ENCODE results near the gene ITGB3.
"Not testable (repeated sequence)": the region's sequence is repeated elsewhere in the genome, so short reads cannot be mapped to it uniquely, and the experiment has no call there.

Gene ITGB3

GRCh38 chr17:47252209-47252608 is 1.4 kb upstream of the ITGB3 start:
- DNase-seq (ENCODE audit: insufficient read length) = no peak
- FAIRE-seq = no peak
- no peak for TF ChIP-seq TAF1 (IDR thresholded peaks at IDR 0.05; ENCODE audit: borderline replicate concordance, low read depth, low read length)
- no peak for TF ChIP-seq POLR2A (IDR thresholded peaks at IDR 0.05; ENCODE audit: low read depth, low read length)
- no peak for TF ChIP-seq POLR2AphosphoS5 (IDR thresholded peaks at IDR 0.05; ENCODE audit: low read depth, low read length)

- no peak for DNase-seq (ENCODE audit: insufficient read length)
- no peak for TF ChIP-seq POLR2AphosphoS5 (IDR thresholded peaks at IDR 0.05; ENCODE audit: low read depth, low read length)
- FAIRE-seq = no peak
Measured at GRCh38 chr17:47252766-47253512, 688 bp upstream of the ITGB3 start.

GRCh38 chr17:47254403-47254943 is 846 bp downstream of the ITGB3 start:
- DNase-seq (ENCODE audit: insufficient read length) (no peak), FAIRE-seq (no peak)
- TF ChIP-seq POLR2A (IDR thresholded peaks at IDR 0.05; ENCODE audit: low read depth, low read length) (no peak), TAF1 (IDR thresholded peaks at IDR 0.05; ENCODE audit: borderline replicate concordance, low read depth, low read length) (no peak), POLR2AphosphoS5 (IDR thresholded peaks at IDR 0.05; ENCODE audit: low read depth, low read length) (no peak)

- no peak for FAIRE-seq
- TF ChIP-seq POLR2AphosphoS5 (IDR thresholded peaks at IDR 0.05; ENCODE audit: low read depth, low read length) (no peak), POLR2A (IDR thresholded peaks at IDR 0.05; ENCODE audit: low read depth, low read length) (no peak), TAF1 (IDR thresholded peaks at IDR 0.05; ENCODE audit: borderline replicate concordance, low read depth, low read length) (no peak)
- DNase-seq (ENCODE audit: insufficient read length) = no peak
Measured at GRCh38 chr17:47257651-47258339, 4.2 kb downstream of the ITGB3 start.

GRCh38 chr17:47262586-47262985 is 9.0 kb downstream of the ITGB3 start:
- no peak for TF ChIP-seq TAF1 (IDR thresholded peaks at IDR 0.05; ENCODE audit: borderline replicate concordance, low read depth, low read length)
- TF ChIP-seq POLR2A (IDR thresholded peaks at IDR 0.05; ENCODE audit: low read depth, low read length) = no peak
- TF ChIP-seq POLR2AphosphoS5 (IDR thresholded peaks at IDR 0.05; ENCODE audit: low read depth, low read length) = no peak
- DNase-seq (ENCODE audit: insufficient read length) (no peak), FAIRE-seq (no peak)

- FAIRE-seq (no peak), DNase-seq (ENCODE audit: insufficient read length) (no peak)
- no peak for TF ChIP-seq POLR2A (IDR thresholded peaks at IDR 0.05; ENCODE audit: low read depth, low read length)
- no peak for TF ChIP-seq TAF1 (IDR thresholded peaks at IDR 0.05; ENCODE audit: borderline replicate concordance, low read depth, low read length)
- no peak for TF ChIP-seq POLR2AphosphoS5 (IDR thresholded peaks at IDR 0.05; ENCODE audit: low read depth, low read length)
Measured at GRCh38 chr17:47264166-47264565, 10.5 kb downstream of the ITGB3 start.

- no peak for DNase-seq (ENCODE audit: insufficient read length)
- no peak for TF ChIP-seq TAF1 (IDR thresholded peaks at IDR 0.05; ENCODE audit: borderline replicate concordance, low read depth, low read length)
- TF ChIP-seq POLR2AphosphoS5 (IDR thresholded peaks at IDR 0.05; ENCODE audit: low read depth, low read length) = no peak
- no peak for TF ChIP-seq POLR2A (IDR thresholded peaks at IDR 0.05; ENCODE audit: low read depth, low read length)
- FAIRE-seq = no peak
Measured at GRCh38 chr17:47265983-47266541, 12.4 kb downstream of the ITGB3 start.

GRCh38 chr17:47266782-47267181 is 13.2 kb downstream of the ITGB3 start:
- no peak for FAIRE-seq
- no peak for TF ChIP-seq POLR2AphosphoS5 (IDR thresholded peaks at IDR 0.05; ENCODE audit: low read depth, low read length)
- no peak for TF ChIP-seq POLR2A (IDR thresholded peaks at IDR 0.05; ENCODE audit: low read depth, low read length)
- no peak for TF ChIP-seq TAF1 (IDR thresholded peaks at IDR 0.05; ENCODE audit: borderline replicate concordance, low read depth, low read length)
- no peak for DNase-seq (ENCODE audit: insufficient read length)

GRCh38 chr17:47267354-47267828 is 13.8 kb downstream of the ITGB3 start:
- FAIRE-seq (no peak), DNase-seq (ENCODE audit: insufficient read length) (no peak)
- TF ChIP-seq POLR2AphosphoS5 (IDR thresholded peaks at IDR 0.05; ENCODE audit: low read depth, low read length) (no peak), TAF1 (IDR thresholded peaks at IDR 0.05; ENCODE audit: borderline replicate concordance, low read depth, low read length) (no peak), POLR2A (IDR thresholded peaks at IDR 0.05; ENCODE audit: low read depth, low read length) (no peak)

- FAIRE-seq = not testable (repeated sequence)
Measured at GRCh38 chr17:47268964-47269363, 15.3 kb downstream of the ITGB3 start.

GRCh38 chr17:47269561-47270280 is 16.1 kb downstream of the ITGB3 start:
- FAIRE-seq; DNase-seq (ENCODE audit: insufficient read length): not testable (repeated sequence)

More at GRCh38 chr17:47268964-47269363, 15.3 kb downstream of the ITGB3 start:
- not testable (repeated sequence) for DNase-seq (ENCODE audit: insufficient read length)

Measured in GM12892 (cell line).